ENCODE measurements around the gene COL9A1. TPM values are rescaled to one million over a fixed set of nuclear protein-coding genes. Genes with fewer than 3 reads are reported as not detected.

Gene COL9A1
- total and polyA plus RNA-seq, 9 donors, result 4.9 to 16.2 (median 6.3) TPM

GRCh38 chr6:70180901-70181599 is 121.8 kb downstream of the COL9A1 start:
- no peak overlapping the region for H3K4me3 ChIP-seq (ENCODE audit: low read length)
- H3K9me3 ChIP-seq (replicated peaks; ENCODE audit: control insufficient read depth, low read depth, low read length), result no peaks in the 10 kb centered on the region
- no peaks in the 10 kb centered on the region for H3K36me3 ChIP-seq (ENCODE audit: control insufficient read depth, insufficient read depth, low read length)
- H3K27ac ChIP-seq (ENCODE audit: low read length), result no peak overlapping the region
- WGBS (ENCODE audit: insufficient coverage), result 25% methylated on average over 1 of the region's 1 CpG
- no peak for DNase-seq
- H3K27me3 ChIP-seq (ENCODE audit: control insufficient read depth, insufficient read depth, low read length), result peaks cover 2% of the 10 kb centered on the region
- H3K4me1 ChIP-seq (ENCODE audit: control insufficient read depth, insufficient read depth, low read length), result no peaks in the 10 kb centered on the region

DNA sequence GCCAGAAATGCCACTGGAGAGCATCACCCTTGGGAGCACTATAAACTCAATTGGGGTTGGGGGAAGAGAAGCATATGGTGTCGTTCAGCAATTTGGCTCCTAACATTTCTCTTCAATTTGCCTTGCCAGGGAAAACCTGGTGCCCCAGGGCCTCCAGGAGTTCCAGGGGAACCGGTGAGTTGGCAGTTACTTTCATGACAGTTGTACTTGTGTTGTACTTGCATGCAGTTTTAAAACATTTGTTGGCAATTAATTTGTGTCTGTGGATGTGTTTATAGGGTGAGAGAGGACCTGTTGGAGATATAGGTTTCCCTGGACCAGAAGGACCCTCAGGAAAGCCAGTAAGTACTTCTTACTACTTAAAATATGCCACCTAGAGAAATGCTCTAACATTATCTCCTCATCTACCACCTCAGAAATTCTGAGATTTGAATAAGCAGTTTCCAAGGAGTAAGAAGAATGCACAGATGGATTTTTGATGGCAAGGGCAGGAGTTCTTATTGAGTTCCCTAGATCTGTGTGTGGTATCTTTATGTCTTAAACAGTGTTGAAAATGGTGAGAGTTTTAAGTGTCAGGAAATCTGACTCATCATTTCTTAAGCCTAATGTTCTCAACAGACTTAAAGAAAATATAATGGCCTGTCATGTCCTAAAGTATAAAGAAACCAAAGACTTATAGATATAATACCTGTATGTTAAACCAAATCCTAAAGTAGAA is 122.5 kb downstream of the COL9A1 start:
- peaks cover 2% of the 10 kb centered on the region for H3K27me3 ChIP-seq (ENCODE audit: control insufficient read depth, insufficient read depth, low read length)
- no peak overlapping the region for H3K27ac ChIP-seq (ENCODE audit: low read length)
- no peaks in the 10 kb centered on the region for H3K36me3 ChIP-seq (ENCODE audit: control insufficient read depth, insufficient read depth, low read length)
- H3K4me1 ChIP-seq (ENCODE audit: control insufficient read depth, insufficient read depth, low read length), result no peaks in the 10 kb centered on the region
- no peak overlapping the region for H3K4me3 ChIP-seq (ENCODE audit: low read length)
- no peak for DNase-seq
- WGBS (ENCODE audit: insufficient coverage), result 83% methylated on average over 1 of the region's 2 CpGs
- no peaks in the 10 kb centered on the region for H3K9me3 ChIP-seq (replicated peaks; ENCODE audit: control insufficient read depth, low read depth, low read length)

DNA sequence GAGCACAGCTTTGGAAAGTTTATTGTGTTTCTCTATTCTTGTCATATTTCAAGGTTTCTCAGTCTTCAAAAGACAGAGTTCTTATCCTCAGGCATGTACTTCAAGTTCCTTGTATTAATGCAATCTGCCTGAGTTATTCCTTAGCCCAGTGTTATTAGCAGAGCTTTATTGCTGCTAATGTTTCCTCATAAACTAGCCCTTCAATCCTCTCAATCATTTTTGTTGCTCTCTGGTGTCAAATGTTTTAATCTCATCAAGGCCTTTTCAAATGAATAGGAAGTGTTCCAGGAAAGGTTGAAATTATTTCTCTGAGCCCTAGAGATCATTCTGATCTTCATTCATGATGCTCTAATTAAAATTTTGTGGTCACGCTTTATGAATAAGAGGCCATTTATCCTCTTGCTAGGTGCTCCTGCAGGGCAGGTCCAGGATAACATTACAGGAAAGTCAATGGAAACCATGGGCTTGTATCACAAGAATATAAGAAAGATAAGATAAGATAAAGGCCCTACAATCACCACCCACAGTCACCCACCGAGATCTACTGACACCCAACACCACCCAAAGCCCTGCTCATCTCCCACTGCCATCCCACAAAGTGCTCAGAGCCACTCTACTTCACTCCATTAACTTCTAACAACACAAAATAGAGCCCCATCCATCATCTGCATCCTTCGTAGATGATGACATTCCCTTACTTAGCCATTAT is 125.9 kb downstream of the COL9A1 start:
- Histone ChIP-seq H3K36me3 (ENCODE audit: control insufficient read depth, insufficient read depth, low read length) (no peaks in the 10 kb centered on the region), H3K27ac (ENCODE audit: low read length) (no peak overlapping the region), H3K27me3 (ENCODE audit: control insufficient read depth, insufficient read depth, low read length) (peaks cover 2% of the 10 kb centered on the region), H3K4me3 (ENCODE audit: low read length) (no peak overlapping the region), H3K9me3 (replicated peaks; ENCODE audit: control insufficient read depth, low read depth, low read length) (no peaks in the 10 kb centered on the region), H3K4me1 (ENCODE audit: control insufficient read depth, insufficient read depth, low read length) (no peaks in the 10 kb centered on the region)
- no peak for DNase-seq
- 67% methylated on average over 2 of the region's 3 CpGs for WGBS (ENCODE audit: insufficient coverage)

- WGBS (ENCODE audit: insufficient coverage), result no CpG with 5 or more reads among the region's 2 CpGs
Measured at GRCh38 chr6:70175770-70176169, 127.1 kb downstream of the COL9A1 start.

DNA sequence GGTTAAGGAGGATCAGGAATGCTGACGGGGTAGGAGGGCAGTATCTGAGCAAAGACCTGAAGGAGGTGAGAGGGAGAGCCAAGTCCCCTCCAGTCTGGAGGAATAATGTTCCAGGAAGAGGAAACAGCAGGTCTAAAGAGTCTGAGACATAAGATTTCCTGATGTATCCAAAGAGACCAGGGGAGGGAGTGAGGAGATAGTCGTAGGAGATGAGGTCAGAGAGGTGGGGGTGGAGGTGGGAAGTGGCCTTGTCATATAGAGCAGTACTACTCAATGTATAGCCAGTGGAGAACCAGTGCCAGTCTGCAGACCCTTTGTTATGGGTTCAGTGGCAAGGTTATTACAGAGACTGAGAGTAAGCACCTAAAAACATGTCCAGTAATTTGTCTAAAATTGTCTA is 130.6 kb downstream of the COL9A1 start:
- H3K27ac ChIP-seq (ENCODE audit: low read length), result no peak overlapping the region
- no peaks in the 10 kb centered on the region for H3K27me3 ChIP-seq (ENCODE audit: control insufficient read depth, insufficient read depth, low read length)
- no peak overlapping the region for H3K4me3 ChIP-seq (ENCODE audit: low read length)
- no peaks in the 10 kb centered on the region for H3K36me3 ChIP-seq (ENCODE audit: control insufficient read depth, insufficient read depth, low read length)
- no peak for DNase-seq
- no peaks in the 10 kb centered on the region for H3K4me1 ChIP-seq (ENCODE audit: control insufficient read depth, insufficient read depth, low read length)
- H3K9me3 ChIP-seq (replicated peaks; ENCODE audit: control insufficient read depth, low read depth, low read length), result no peaks in the 10 kb centered on the region
- 35% methylated on average over 2 of the region's 2 CpGs for WGBS (ENCODE audit: insufficient coverage)

More at GRCh38 chr6:70175770-70176169, 127.1 kb downstream of the COL9A1 start:
- DNase-seq, result no peak
- H3K36me3 ChIP-seq (ENCODE audit: control insufficient read depth, insufficient read depth, low read length), result no peaks in the 10 kb centered on the region
- no peak overlapping the region for H3K27ac ChIP-seq (ENCODE audit: low read length)
- no peak overlapping the region for H3K4me3 ChIP-seq (ENCODE audit: low read length)
- peaks cover 2% of the 10 kb centered on the region for H3K27me3 ChIP-seq (ENCODE audit: control insufficient read depth, insufficient read depth, low read length)
- no peaks in the 10 kb centered on the region for H3K4me1 ChIP-seq (ENCODE audit: control insufficient read depth, insufficient read depth, low read length)
- no peaks in the 10 kb centered on the region for H3K9me3 ChIP-seq (replicated peaks; ENCODE audit: control insufficient read depth, low read depth, low read length)

- H3K36me3 ChIP-seq (ENCODE audit: control insufficient read depth, insufficient read depth, low read length), result no peaks in the 10 kb centered on the region
- H3K27ac ChIP-seq (ENCODE audit: low read length), result no peak overlapping the region
- H3K9me3 ChIP-seq (replicated peaks; ENCODE audit: control insufficient read depth, low read depth, low read length), result no peaks in the 10 kb centered on the region
- no peaks in the 10 kb centered on the region for H3K4me1 ChIP-seq (ENCODE audit: control insufficient read depth, insufficient read depth, low read length)
- no peaks in the 10 kb centered on the region for H3K27me3 ChIP-seq (ENCODE audit: control insufficient read depth, insufficient read depth, low read length)
- no peak overlapping the region for H3K4me3 ChIP-seq (ENCODE audit: low read length)
- DNase-seq, result no peak
Measured at GRCh38 chr6:70171236-70171635, 131.6 kb downstream of the COL9A1 start.

DNA sequence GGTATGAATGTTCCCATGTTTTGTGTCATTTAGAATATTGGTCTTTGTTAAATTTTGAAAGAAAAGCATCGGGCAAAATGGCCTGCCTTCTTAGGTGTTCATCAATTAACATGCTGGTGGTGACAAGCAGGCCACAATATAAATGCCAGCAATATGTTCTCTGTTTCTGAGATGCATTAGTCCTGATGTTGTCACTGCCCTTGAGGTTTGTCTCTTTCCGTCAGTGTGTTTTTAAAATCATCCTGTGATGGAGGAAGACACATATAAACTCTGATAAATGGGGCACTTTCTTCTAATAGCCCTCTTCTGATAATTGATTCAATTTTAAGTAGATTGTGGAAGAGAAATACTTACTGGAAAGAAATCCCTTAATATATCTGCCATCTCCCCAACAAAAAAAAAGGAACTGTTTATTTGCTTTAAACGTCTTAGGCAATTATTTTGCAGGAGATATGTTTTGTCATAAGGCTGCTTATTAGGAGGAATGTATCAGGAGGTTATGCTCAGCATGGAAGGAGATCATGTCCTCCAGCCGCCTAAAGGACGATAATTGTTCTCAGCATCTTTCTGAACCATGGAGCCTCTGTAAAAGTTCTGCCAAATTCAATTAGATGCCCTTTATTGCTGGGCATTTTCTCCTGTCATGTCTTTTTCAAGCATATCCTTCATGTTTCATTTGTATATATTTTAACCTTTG is 134.1 kb downstream of the COL9A1 start:
- Histone ChIP-seq H3K4me3 (ENCODE audit: low read length) (no peak overlapping the region), H3K36me3 (ENCODE audit: control insufficient read depth, insufficient read depth, low read length) (no peaks in the 10 kb centered on the region), H3K4me1 (ENCODE audit: control insufficient read depth, insufficient read depth, low read length) (peaks cover 3% of the 10 kb centered on the region), H3K27ac (ENCODE audit: low read length) (no peak overlapping the region), H3K9me3 (replicated peaks; ENCODE audit: control insufficient read depth, low read depth, low read length) (peaks cover under 1% of the 10 kb centered on the region), H3K27me3 (ENCODE audit: control insufficient read depth, insufficient read depth, low read length) (peaks cover under 1% of the 10 kb centered on the region)
- WGBS (ENCODE audit: insufficient coverage), result no CpG with 5 or more reads among the region's 5 CpGs
- DNase-seq, result no peak

Other genes starting within 250 kb of the COL9A1 start
- 17.6 TPM for gene FAM135A, start 110.4 kb upstream of the COL9A1 start, total RNA-seq
- 10 to 100 TPM; 13.7 to 19.7 (median 16.5) TPM for gene FAM135A, start 110.4 kb upstream of the COL9A1 start, polyA plus RNA-seq (ENCODE audit: insufficient read depth in 1 of 8, insufficient read length in 8 of 8, low replicate concordance in 1 of 8)

All from muscle of leg (tissue), 11 donors.